Hepatocyte (in vitro differentiated cells): Measurements from ENCODE around the gene KRT83. TPM values are rescaled to one million over a fixed set of nuclear protein-coding genes. Genes with fewer than 3 reads are reported as not detected.

ENCODE experiments used
- DNase-seq: peaks from one replicate; pipeline ENCODE4 v3.0.0-alpha.2; 2016; ENCODE audit warnings: low spot score
- H2AFZ ChIP-seq: fragments of 200-600 bp; sonication (generic); 2 replicates; pipeline ENCODE4 v1.6.0; 2016; ENCODE audit warnings: antibody characterized with exemption, mild to moderate bottlenecking
- H3K27ac ChIP-seq: fragments of 200-600 bp; sonication (generic); 2 replicates; pipeline ENCODE4 v1.5.1; 2016; ENCODE audit warnings: mild to moderate bottlenecking
- H3K27me3 ChIP-seq: fragments of 200-600 bp; sonication (generic); 2 replicates; pipeline ENCODE4 v1.6.1; 2016
- H3K36me3 ChIP-seq: fragments of 200-600 bp; sonication (generic); replicated peaks from 2 replicates; pipeline ENCODE4 v1.5.1; 2016; ENCODE audit warnings: low read depth; ENCODE audit not compliant: insufficient read depth
- H3K4me1 ChIP-seq: fragments of 200-600 bp; sonication (generic); 2 replicates; pipeline ENCODE4 v1.5.1; 2016; ENCODE audit warnings: mild to moderate bottlenecking, moderate library complexity; ENCODE audit not compliant: insufficient read depth
- H3K4me2 ChIP-seq: fragments of 200-600 bp; sonication (generic); 2 replicates; pipeline ENCODE4 v1.6.0; 2016
- H3K4me3 ChIP-seq: fragments of 200-600 bp; sonication (generic); 2 replicates; pipeline ENCODE4 v1.5.1; 2016; ENCODE audit warnings: mild to moderate bottlenecking
- H3K79me2 ChIP-seq: fragments of 200-600 bp; sonication (generic); 2 replicates; pipeline ENCODE4 v1.6.0; 2017; ENCODE audit warnings: mild to moderate bottlenecking
- H3K9me2 ChIP-seq: fragments of 200-600 bp; sonication (generic); replicated peaks from 2 replicates; pipeline ENCODE4 v1.6.0; 2017; ENCODE audit warnings: mild to moderate bottlenecking; ENCODE audit not compliant: insufficient read depth
- H3K9me3 ChIP-seq: fragments of 200-600 bp; sonication (generic); 2 replicates; pipeline ENCODE4 v1.5.1; 2016; ENCODE audit warnings: low read depth, mild to moderate bottlenecking
- H4K20me1 ChIP-seq: fragments of 200-600 bp; sonication (generic); 2 replicates; pipeline ENCODE4 v1.6.0; 2016; ENCODE audit warnings: mild to moderate bottlenecking; ENCODE audit not compliant: insufficient read depth, poor library complexity, severe bottlenecking
- EZH2 ChIP-seq: fragments of 200-600 bp; sonication (generic); IDR thresholded peaks from 2 replicates; pipeline ENCODE4 v1.6.1; 2016; ENCODE audit warnings: antibody characterized with exemption, mild to moderate bottlenecking, borderline replicate concordance
- EZH2phosphoT487 ChIP-seq: fragments of 200-600 bp; sonication (generic); IDR thresholded peaks from one replicate; pipeline ENCODE4 v1.6.1; 2018; ENCODE audit warnings: antibody characterized with exemption, mild to moderate bottlenecking, low read depth, moderate library complexity; ENCODE audit not compliant: unreplicated experiment, severe bottlenecking
- WGBS: methylation state at CpG from one replicate; pipeline ENCODE4 v1.1.6; 2016; ENCODE audit warnings: low lambda C conversion rate; ENCODE audit errors: missing lambda C conversion rate; 5-methylcytosine and 5-hydroxymethylcytosine counted together
- polyA plus RNA-seq: library from polyadenylated mRNA; unstranded; fragments of >200 nt; fragmentation: Nextera tagmentation; extraction: Ambion mirVana; gene quantifications from 2 replicates; pipeline ENCODE4 v1.2.1, GENCODE V29; 2016
- total RNA-seq: library from RNA; depleted of rRNA; stranded (reverse); fragments of >200 nt; gene quantifications from 2 replicates; pipeline ENCODE4 v1.2.3, GENCODE V29; 2014
- TF ChIP-seq, protein P1 (sequence below): fragments of 200-600 bp; sonication (generic); IDR thresholded peaks from 2 replicates; pipeline ENCODE4 v1.5.1; 2016; ENCODE audit warnings: antibody characterized with exemption, mild to moderate bottlenecking; ENCODE audit not compliant: poor library complexity

Gene KRT83
- total and polyA plus RNA-seq, 2 experiments from 2014 or later: not detected

DNA sequence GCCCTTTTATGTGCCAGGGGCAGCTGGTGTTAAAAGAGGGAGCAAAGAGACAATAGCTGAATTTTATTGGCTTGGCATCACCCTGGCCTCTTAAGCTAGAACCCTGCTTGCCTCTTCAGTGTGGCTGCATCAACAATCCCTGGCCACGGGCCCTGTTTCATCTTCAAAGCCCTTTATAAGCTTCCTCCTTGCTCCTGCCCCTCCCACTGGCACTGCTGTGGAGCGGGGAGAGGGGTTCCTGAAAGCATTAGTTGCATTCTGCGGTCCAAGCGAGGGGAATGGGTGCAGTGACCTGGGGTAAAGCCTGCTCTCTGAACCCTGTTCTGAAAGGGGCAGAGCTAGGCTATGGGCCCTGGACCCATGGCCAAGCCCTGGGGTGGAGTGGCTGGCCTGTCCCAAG, 220 bp upstream of the KRT83 start:
- Histone ChIP-seq H3K36me3 (no peaks in the 10 kb centered on the region), H4K20me1 (no peaks in the 10 kb centered on the region), H3K27ac (no peak overlapping the region), H3K4me2 (no peak overlapping the region), H3K27me3 (peaks cover 4% of the 10 kb centered on the region), H3K4me1 (no peaks in the 10 kb centered on the region), H3K4me3 (no peak overlapping the region), H3K9me2 (no peaks in the 10 kb centered on the region), H3K9me3 (no peaks in the 10 kb centered on the region), H2AFZ (no peak overlapping the region), H3K79me2 (no peaks in the 10 kb centered on the region)
- 76% methylated on average over 4 of the region's 4 CpGs for WGBS
- TF ChIP-seq, protein P1, sequence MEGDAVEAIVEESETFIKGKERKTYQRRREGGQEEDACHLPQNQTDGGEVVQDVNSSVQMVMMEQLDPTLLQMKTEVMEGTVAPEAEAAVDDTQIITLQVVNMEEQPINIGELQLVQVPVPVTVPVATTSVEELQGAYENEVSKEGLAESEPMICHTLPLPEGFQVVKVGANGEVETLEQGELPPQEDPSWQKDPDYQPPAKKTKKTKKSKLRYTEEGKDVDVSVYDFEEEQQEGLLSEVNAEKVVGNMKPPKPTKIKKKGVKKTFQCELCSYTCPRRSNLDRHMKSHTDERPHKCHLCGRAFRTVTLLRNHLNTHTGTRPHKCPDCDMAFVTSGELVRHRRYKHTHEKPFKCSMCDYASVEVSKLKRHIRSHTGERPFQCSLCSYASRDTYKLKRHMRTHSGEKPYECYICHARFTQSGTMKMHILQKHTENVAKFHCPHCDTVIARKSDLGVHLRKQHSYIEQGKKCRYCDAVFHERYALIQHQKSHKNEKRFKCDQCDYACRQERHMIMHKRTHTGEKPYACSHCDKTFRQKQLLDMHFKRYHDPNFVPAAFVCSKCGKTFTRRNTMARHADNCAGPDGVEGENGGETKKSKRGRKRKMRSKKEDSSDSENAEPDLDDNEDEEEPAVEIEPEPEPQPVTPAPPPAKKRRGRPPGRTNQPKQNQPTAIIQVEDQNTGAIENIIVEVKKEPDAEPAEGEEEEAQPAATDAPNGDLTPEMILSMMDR: no peak
- TF ChIP-seq EZH2phosphoT487: no peak
- TF ChIP-seq EZH2: no peak
- DNase-seq: no peak

GRCh38 chr12:52319097-52319496, 2.1 kb downstream of the KRT83 start:
- Histone ChIP-seq H3K4me3 (no peak overlapping the region), H3K27ac (no peak overlapping the region), H3K27me3 (peaks cover 4% of the 10 kb centered on the region), H4K20me1 (no peaks in the 10 kb centered on the region), H3K4me1 (no peaks in the 10 kb centered on the region), H3K4me2 (no peak overlapping the region), H3K79me2 (no peaks in the 10 kb centered on the region), H3K9me3 (no peaks in the 10 kb centered on the region), H3K36me3 (no peaks in the 10 kb centered on the region), H3K9me2 (no peaks in the 10 kb centered on the region), H2AFZ (no peak overlapping the region)
- no peak for DNase-seq
- WGBS: 78% methylated on average over 11 of the region's 11 CpGs
- TF ChIP-seq EZH2phosphoT487: no peak
- TF ChIP-seq, protein P1: peak; percentile 13

- Histone ChIP-seq H3K9me2 (no peaks in the 10 kb centered on the region), H2AFZ (no peak overlapping the region), H3K79me2 (no peaks in the 10 kb centered on the region), H3K36me3 (no peaks in the 10 kb centered on the region), H3K4me3 (no peak overlapping the region), H3K9me3 (no peaks in the 10 kb centered on the region), H4K20me1 (no peaks in the 10 kb centered on the region), H3K27me3 (peaks cover 4% of the 10 kb centered on the region), H3K4me1 (no peaks in the 10 kb centered on the region), H3K27ac (no peak overlapping the region), H3K4me2 (no peak overlapping the region)
- TF ChIP-seq EZH2: no peak
- no peak for TF ChIP-seq EZH2phosphoT487
- TF ChIP-seq, protein P1: no peak
- DNase-seq: no peak
- WGBS: 91% methylated on average over 11 of the region's 11 CpGs
Measured at GRCh38 chr12:52318241-52318990, 2.8 kb downstream of the KRT83 start.
